ENCODE results near the gene UBAC2. TPM values are rescaled to one million over a fixed set of nuclear protein-coding genes. Genes with fewer than 3 reads are reported as not detected.

UBAC2 gene
- total and polyA plus RNA-seq, 2 of the 4 experiments (the other 2 are of a cell fraction): 20.8 to 36.3 TPM

- ChIA-PET CTCF (interaction anchor here (0.8 kb wide), 1 partner anchor 11 kb away, joined by 3 read pairs; no protein-coding TSS in a partner anchor), POLR2A (ENCODE audit: unreplicated experiment) (no interaction called here)
- Histone ChIP-seq H3K36me3 (ENCODE audit: control insufficient read depth, insufficient read depth, low read length) (peaks cover 4% of the 10 kb centered on the region), H2BK20ac (ENCODE audit: low read depth, low read length) (no peak overlapping the region), H3K14ac (replicated peaks; ENCODE audit: low read depth, low read length) (no peak overlapping the region), H4K5ac (ENCODE audit: low read depth, low read length) (no peak overlapping the region), H3K9me1 (ENCODE audit: insufficient read depth, low read length) (peaks cover 8% of the 10 kb centered on the region), H2AFZ (replicated peaks; ENCODE audit: low read length, poor library complexity) (no peak overlapping the region), H3K4ac (ENCODE audit: low read depth, low read length) (no peak overlapping the region), H3K18ac (ENCODE audit: low read depth, low read length) (no peak overlapping the region), H2BK5ac (ENCODE audit: low read depth, low read length, poor library complexity, severe bottlenecking) (no peak overlapping the region), H2BK15ac (ENCODE audit: low read depth, low read length) (no peak overlapping the region), H3K27ac (ENCODE audit: insufficient read depth, low read length) (no peak overlapping the region), H3K9me3 (ENCODE audit: control insufficient read depth, insufficient read depth, low read length) (no peaks in the 10 kb centered on the region), H3K79me1 (ENCODE audit: low read depth in 1 of 2, low read length in 2 of 2) (peaks cover 3 to 19% of the 10 kb centered on the region in 2 experiments; a peak in 2 of 4 replicates), H2BK120ac (ENCODE audit: low read depth, low read length) (no peak overlapping the region), H3K4me2 (ENCODE audit: low read depth, low read length) (no peak overlapping the region), H3K4me3 (ENCODE audit: insufficient read depth, low read depth, low read length) (no peak overlapping the region), H3K23ac (ENCODE audit: low read depth, low read length) (no peak overlapping the region), H3K27me3 (ENCODE audit: control insufficient read depth, insufficient read depth, low read length) (no peaks in the 10 kb centered on the region), H4K91ac (ENCODE audit: insufficient read depth, low read depth, low read length) (no peak overlapping the region), H3K9ac (ENCODE audit: low read depth, low read length) (no peak overlapping the region), H2AK9ac (replicated peaks; ENCODE audit: low read depth, low read length, poor library complexity) (no peak overlapping the region), H4K8ac (ENCODE audit: low read depth in 2 of 2, low read length in 2 of 2) (no peak overlapping the region), H3K56ac (ENCODE audit: extremely low read depth, insufficient read depth, low read length) (no peak overlapping the region), H4K20me1 (ENCODE audit: insufficient read depth, low read length) (no peaks in the 10 kb centered on the region), H3K4me1 (ENCODE audit: control insufficient read depth, insufficient read depth, low read length) (peaks cover 9% of the 10 kb centered on the region), H2AK5ac (ENCODE audit: low read depth, low read length) (no peak overlapping the region)
- no peak for ATAC-seq (ENCODE audit: low read depth)
- dilution Hi-C loops (cut with HindIII; ENCODE audit: low sequenced_read_pairs, unreplicated experiment): no loop called here
- no CpG with 5 or more reads among the region's 2 CpGs for WGBS, 2 experiments (ENCODE audit: extremely low coverage in 2 of 2, insufficient read length in 1 of 2)
- in situ Hi-C loops (cut with MboI; ENCODE audit: low sequenced_read_pairs): no loop called here
- no TSS peak for BruUV-seq (replicated peaks)
- TF ChIP-seq FOS (IDR thresholded peaks at IDR 0.05; ENCODE audit: low read depth, low read length) (no peak), ELK1 (IDR thresholded peaks at IDR 0.05; ENCODE audit: borderline replicate concordance, low read depth, low read length) (no peak)
- DNase-seq: no peak
- intact Hi-C loops (cut with micrococcal nuclease): no loop called here
Measured at GRCh38 chr13:99327126-99327525, 126.5 kb downstream of the UBAC2 start.

All from IMR-90 (cell line).